LNCaP clone FGC (cell line): ENCODE measurements around the gene TMTC3.
A peak's percentile ranks its signal among the peaks of the same experiment; 100 is the strongest.

Experiments
- DNase-seq: peaks from one replicate; pipeline ENCODE4 v3.0.0-alpha.2; 2011; ENCODE audit warnings: low read depth
- H3K4me3 ChIP-seq: 2 replicates; pipeline ENCODE4 v1.5.1; 2011; ENCODE audit warnings: mild to moderate bottlenecking, low read depth, low read length, control low read depth
- CTCF ChIP-seq: IDR thresholded peaks from 2 replicates; pipeline ENCODE4 v1.5.1; 2012; ENCODE audit warnings: mild to moderate bottlenecking; ENCODE audit not compliant: control insufficient read depth, insufficient read depth; ENCODE audit errors: extremely low read depth

TMTC3 gene

GRCh38 chr12:88166179-88166578, 24.1 kb downstream of the TMTC3 start:
- TF ChIP-seq CTCF, result no peak
- peak; percentile 76 for DNase-seq
- no peak overlapping the region for H3K4me3 ChIP-seq

- TF ChIP-seq CTCF, result no peak
- H3K4me3 ChIP-seq, result no peak overlapping the region
- no peak for DNase-seq
Measured at GRCh38 chr12:88167384-88167783, 25.3 kb downstream of the TMTC3 start.

GRCh38 chr12:88172844-88173407, 30.8 kb downstream of the TMTC3 start:
- TF ChIP-seq CTCF, result no peak
- peak; percentile 84 for DNase-seq
- no peak overlapping the region for H3K4me3 ChIP-seq

GRCh38 chr12:88175544-88175943, 33.4 kb downstream of the TMTC3 start:
- no peak for TF ChIP-seq CTCF
- no peak overlapping the region for H3K4me3 ChIP-seq
- DNase-seq, result no peak

- no peak for DNase-seq
- no peak overlapping the region for H3K4me3 ChIP-seq
- TF ChIP-seq CTCF, result no peak
Measured at GRCh38 chr12:88179436-88180014, 37.4 kb downstream of the TMTC3 start.

GRCh38 chr12:88181881-88182280, 39.8 kb downstream of the TMTC3 start:
- no peak for TF ChIP-seq CTCF
- no peak for DNase-seq
- no peak overlapping the region for H3K4me3 ChIP-seq

- no peak for TF ChIP-seq CTCF
- no peak for DNase-seq
Measured at GRCh38 chr12:88182416-88182815, 40.3 kb downstream of the TMTC3 start.

More at GRCh38 chr12:88182416-88182815, 40.3 kb downstream of the TMTC3 start:
- no peak overlapping the region for H3K4me3 ChIP-seq
